ENCODE results near the gene AVPR1A.

DNA sequence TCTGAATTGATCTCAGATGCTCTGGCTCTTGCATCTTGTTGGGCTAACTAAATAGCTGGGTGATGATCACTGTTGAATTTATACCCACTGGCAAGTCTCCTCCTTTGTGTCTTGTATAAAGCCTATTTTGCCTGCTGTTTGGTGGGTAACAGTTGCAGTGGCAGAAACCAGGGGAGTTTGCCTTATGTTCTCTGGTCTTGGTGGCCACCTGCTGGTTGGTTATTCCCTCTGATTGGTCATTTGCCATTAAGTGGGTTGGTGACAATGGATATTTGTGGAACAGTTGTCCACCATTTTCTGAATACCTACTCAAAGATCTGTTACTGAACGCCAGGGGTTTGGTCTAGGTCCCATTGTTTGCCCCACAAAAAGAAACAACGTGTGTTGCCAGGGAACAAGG is 52.1 kb downstream of the AVPR1A start:
- TF ChIP-seq CTCF (IDR thresholded peaks at IDR 0.05) = no peak
- TF ChIP-seq POLR2A (IDR thresholded peaks at IDR 0.05) = no peak

Data from uterus (tissue), 2 donors.